ENCODE data around the gene RIOK1. TPM values are rescaled to one million over a fixed set of nuclear protein-coding genes. Genes with fewer than 3 reads are reported as not detected.

Gene RIOK1
- total RNA-seq, 4 donors from 2014 or later: 11.1 to 21.0 (median 13.5) TPM

DNA sequence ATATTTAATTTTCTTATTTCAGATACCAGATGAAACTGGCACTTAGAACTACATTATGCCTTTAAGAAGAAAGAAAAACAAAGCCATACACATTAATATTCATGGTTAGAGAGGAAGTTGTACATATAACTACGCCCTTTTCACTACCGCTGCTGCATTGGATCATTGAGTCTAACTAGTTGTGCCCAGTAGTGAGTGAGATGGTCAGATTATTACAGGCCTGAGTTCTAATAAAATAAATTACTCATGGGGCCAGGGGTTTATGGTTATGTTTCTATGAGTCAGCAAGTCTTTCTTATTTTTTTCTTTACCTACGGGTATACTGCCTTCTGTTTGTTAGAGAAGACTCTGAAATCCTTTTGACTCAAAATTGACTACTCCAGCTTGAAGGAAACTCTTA lies 11.5 kb downstream of the RIOK1 start:
- H3K27ac ChIP-seq: no peak overlapping the region
- no peaks in the 10 kb centered on the region for H3K4me1 ChIP-seq
- ATAC-seq: no peak
- H3K9me3 ChIP-seq: no peaks in the 10 kb centered on the region
- H3K36me3 ChIP-seq: peaks cover 10 to 99% of the 10 kb centered on the region in 2 donors
- WGBS, 2 donors (ENCODE audit: low coverage in 1 of 2): 92 to 96% methylated on average over 3 of the region's 3 CpGs
- TF ChIP-seq CTCF (IDR thresholded peaks at IDR 0.05): no peak
- TF ChIP-seq POLR2A (IDR thresholded peaks at IDR 0.05): no peak
- no peak for TF ChIP-seq EP300 (IDR thresholded peaks at IDR 0.05)
- TF ChIP-seq POLR2AphosphoS5 (IDR thresholded peaks at IDR 0.05): no peak
- no peaks in the 10 kb centered on the region for H3K27me3 ChIP-seq
- H3K4me3 ChIP-seq: no peak overlapping the region

DNA sequence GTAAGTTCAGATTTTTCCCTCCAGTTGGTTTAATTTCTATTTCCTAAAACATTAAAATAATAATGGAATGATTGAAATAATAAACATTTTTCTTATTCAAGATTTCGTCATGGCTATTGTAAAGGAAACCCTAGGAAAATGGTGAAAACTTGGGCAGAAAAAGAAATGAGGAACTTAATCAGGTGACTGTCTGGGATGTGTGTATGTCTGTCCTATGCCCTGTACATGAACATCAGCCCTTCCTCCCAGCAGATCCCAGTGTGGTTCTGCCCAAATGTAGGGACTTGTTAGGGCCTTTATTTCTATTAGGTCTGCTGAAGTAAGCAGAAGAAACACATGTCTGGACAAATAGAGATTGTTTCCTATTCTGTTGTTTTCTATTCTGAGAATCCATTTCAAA lies 13.1 kb downstream of the RIOK1 start:
- 82 to 90% methylated on average over 1 of the region's 1 CpG for WGBS, 2 donors (ENCODE audit: low coverage in 1 of 2)
- ATAC-seq: no peak
- Histone ChIP-seq H3K27ac (no peak overlapping the region), H3K27me3 (no peaks in the 10 kb centered on the region), H3K4me3 (no peak overlapping the region), H3K36me3 (peaks cover 10 to 99% of the 10 kb centered on the region in 2 donors), H3K9me3 (no peaks in the 10 kb centered on the region), H3K4me1 (no peaks in the 10 kb centered on the region)
- TF ChIP-seq POLR2A (IDR thresholded peaks at IDR 0.05): no peak

DNA sequence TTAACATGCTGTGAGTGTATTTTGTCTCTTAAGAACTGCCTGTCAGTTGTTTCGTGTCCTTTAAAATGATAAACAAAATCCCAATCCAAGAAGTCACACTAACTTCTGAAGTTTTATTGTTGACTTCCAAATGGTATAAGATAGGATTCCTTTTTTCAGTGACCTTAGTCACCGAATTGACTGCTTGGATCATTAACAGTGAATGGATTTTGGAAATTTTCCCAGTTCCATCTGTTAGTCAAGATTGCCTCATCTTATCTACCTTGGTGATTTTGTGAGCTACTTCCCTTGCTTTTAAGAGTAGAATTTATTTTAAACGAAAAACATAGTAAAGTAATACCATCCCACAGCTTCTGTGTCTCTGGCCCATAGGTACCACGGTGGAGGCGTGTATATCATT lies 14.9 kb downstream of the RIOK1 start:
- Histone ChIP-seq H3K4me3 (no peak overlapping the region), H3K27ac (no peak overlapping the region), H3K4me1 (no peaks in the 10 kb centered on the region), H3K36me3 (peaks cover 7 to 99% of the 10 kb centered on the region in 2 donors), H3K27me3 (no peaks in the 10 kb centered on the region), H3K9me3 (no peaks in the 10 kb centered on the region)
- ATAC-seq: no peak
- WGBS, 2 donors (ENCODE audit: low coverage in 1 of 2): 86 to 90% methylated on average over 5 of the region's 5 CpGs
- TF ChIP-seq CTCF (IDR thresholded peaks at IDR 0.05) (no peak), EP300 (IDR thresholded peaks at IDR 0.05) (no peak), POLR2AphosphoS5 (IDR thresholded peaks at IDR 0.05) (no peak), POLR2A (IDR thresholded peaks at IDR 0.05) (no peak)

- no peaks in the 10 kb centered on the region for H3K27me3 ChIP-seq
- no peak for ATAC-seq
- H3K9me3 ChIP-seq: no peaks in the 10 kb centered on the region
- WGBS, 2 donors (ENCODE audit: low coverage in 1 of 2): 70 to 82% methylated on average over 5 of the region's 9 CpGs
- H3K36me3 ChIP-seq: peaks cover 7 to 100% of the 10 kb centered on the region in 2 donors
- no peaks in the 10 kb centered on the region for H3K4me1 ChIP-seq
- no peak overlapping the region for H3K4me3 ChIP-seq
- H3K27ac ChIP-seq: no peak overlapping the region
- TF ChIP-seq POLR2A (IDR thresholded peaks at IDR 0.05): no peak
- TF ChIP-seq POLR2AphosphoS5 (IDR thresholded peaks at IDR 0.05): no peak
- no peak for TF ChIP-seq EP300 (IDR thresholded peaks at IDR 0.05)
- TF ChIP-seq CTCF (IDR thresholded peaks at IDR 0.05): no peak
Observed at GRCh38 chr6:7406743-7407142, 17.1 kb downstream of the RIOK1 start.

DNA sequence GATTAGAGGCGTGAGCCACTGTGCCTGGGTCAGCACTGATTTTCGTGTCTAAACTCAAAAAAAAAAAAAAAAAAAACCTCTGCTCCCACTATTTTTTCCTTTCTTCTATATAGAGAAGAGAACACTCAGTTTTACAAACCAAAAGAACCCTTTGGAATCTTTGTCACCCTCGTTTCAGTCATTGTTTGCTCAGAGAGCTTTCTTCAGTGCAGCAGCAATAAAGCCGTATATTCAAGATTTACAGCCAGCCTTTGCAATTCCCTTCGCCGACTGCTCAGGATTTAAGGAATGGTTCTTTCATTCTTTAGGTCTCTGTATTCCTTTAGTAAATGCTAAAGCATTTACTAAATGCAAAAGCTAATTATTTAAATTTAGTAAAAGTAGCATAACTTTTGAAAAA lies 20.1 kb downstream of the RIOK1 start:
- 92 to 98% methylated on average over 5 to 6 of the region's 6 CpGs for WGBS, 2 donors (ENCODE audit: low coverage in 1 of 2)
- ATAC-seq: no peak

More for the DNA sequence above, 20.1 kb downstream of the RIOK1 start:
- Histone ChIP-seq H3K36me3 (peaks cover 8 to 100% of the 10 kb centered on the region in 2 donors), H3K4me3 (no peak overlapping the region), H3K27me3 (no peaks in the 10 kb centered on the region), H3K9me3 (no peaks in the 10 kb centered on the region), H3K4me1 (no peaks in the 10 kb centered on the region), H3K27ac (no peak overlapping the region)
- TF ChIP-seq POLR2AphosphoS5 (IDR thresholded peaks at IDR 0.05): no peak
- no peak for TF ChIP-seq EP300 (IDR thresholded peaks at IDR 0.05)
- TF ChIP-seq POLR2A (IDR thresholded peaks at IDR 0.05): no peak
- TF ChIP-seq CTCF (IDR thresholded peaks at IDR 0.05): no peak
